Heart left ventricle (tissue), 16 donors: ENCODE measurements around the gene NFAT5. TPM values are rescaled to one million over a fixed set of nuclear protein-coding genes. Genes with fewer than 3 reads are reported as not detected.

Source experiments
- ATAC-seq, 4 donors: fragments of 200-7000 bp; cut with Tn5 transposase; one replicate each; pipeline ENCODE4 v1.9.1; 2020 to 2022; ENCODE audit warnings: moderate library complexity in 4 of 4, mild to moderate bottlenecking in 3 of 4, moderate number of reproducible peaks in 1 of 4
- DNase-seq, 5 donors: peaks; one replicate each; pipeline ENCODE4 v3.0.0-alpha.2; 2020
- H3K27ac ChIP-seq, 12 donors: fragments of 200-600 bp; sonication (generic) in 4 of 12; one replicate each; pipeline versions ENCODE4 v1.5.0 to v1.8.0; 2016 to 2022; ENCODE audit warnings: mild to moderate bottlenecking in 2 of 12
- H3K27me3 ChIP-seq, 9 donors: fragments of 200-600 bp; sonication (generic) in 2 of 9; one replicate each; pipeline versions ENCODE4 v1.5.1 to v1.8.0; 2016 to 2022; ENCODE audit warnings: mild to moderate bottlenecking in 3 of 9
- H3K36me3 ChIP-seq, 9 donors: fragments of 200-600 bp; sonication (generic) in 2 of 9; one replicate each; pipeline versions ENCODE4 v1.5.0 to v1.8.0; 2018 to 2022; ENCODE audit warnings: mild to moderate bottlenecking in 2 of 9
- H3K4me1 ChIP-seq, 12 donors: fragments of 200-600 bp; sonication (generic) in 4 of 12; one replicate each; pipeline versions ENCODE4 v1.5.0 to v1.8.0; 2016 to 2022; ENCODE audit warnings: mild to moderate bottlenecking in 3 of 12
- H3K4me3 ChIP-seq, 12 donors: fragments of 200-600 bp; sonication (generic) in 4 of 12; one replicate each; pipeline versions ENCODE4 v1.5.0 to v1.8.0; 2017 to 2022; ENCODE audit warnings: mild to moderate bottlenecking in 9 of 12, moderate library complexity in 4 of 12
- H3K9me3 ChIP-seq, 12 donors: fragments of 200-600 bp; sonication (generic) in 4 of 12; one replicate each; pipeline versions ENCODE4 v1.5.0 to v1.8.0; 2016 to 2022; ENCODE audit warnings: mild to moderate bottlenecking in 1 of 12
- CTCF ChIP-seq, 12 donors: fragments of 200-600 bp; sonication (generic) in 4 of 12; IDR thresholded peaks; one replicate each; pipeline versions ENCODE4 v1.5.0 to v1.8.0; 2018 to 2022; ENCODE audit warnings: antibody characterized with exemption in 12 of 12, mild to moderate bottlenecking in 5 of 12
- POLR2A ChIP-seq, 2 donors: fragments of 450-650 bp; IDR thresholded peaks; one replicate each; pipeline ENCODE4 v1.6.1; 2017; ENCODE audit warnings: antibody characterized with exemption in 2 of 2, mild to moderate bottlenecking in 2 of 2, moderate library complexity in 2 of 2
- WGBS, 4 donors: extraction: QIAGEN DNeasy Blood & Tissue Kit in 2 of 4; methylation state at CpG; one replicate each; pipeline versions ENCODE4 v1.1.5 to v1.1.7; 2013 to 2018; 5-methylcytosine and 5-hydroxymethylcytosine counted together
- intact Hi-C, 10 donors: fragments of 100-400 bp; cut with DNase I; formaldehyde crosslinking; loops; one replicate each; pipeline versions ENCODE4 v1.11.1 to v1.14.2; 2022
- polyA plus RNA-seq, 2 donors: library from polyadenylated mRNA; stranded (reverse); fragments of 200-250 nt; gene quantifications; one replicate each; pipeline ENCODE4 v1.2.3, GENCODE V29; 2013
- total RNA-seq, 9 donors: library from RNA; depleted of rRNA in 2 of 9; stranded (reverse); fragments of >200 nt in 2 of 9; fragmentation: NEBNext Ultra II Directional in 3 of 9; extraction: Animal tissue kit (Norgen Biotek cat#: 25700) in 3 of 9; gene quantifications; one replicate each; pipeline versions ENCODE4 v1.1.0 to v1.2.4, GENCODE V29; 2016 to 2023
- donor health status: ischemic (EF 13 %, LVEDD 7.1; RV severe dilation, severe dysfunction).
- donor health status: healthy with polysubstance abuse.
- donor health status: DM: no; HTN: yes; CAD: no.
- donor health status: DM: no; HTN: no; CAD: no.
- donor health status: ischemic (EF 25% LVEDD 6.9; RV normal size, moderate dysfunction).
- donor health status: ischemic (EF 25% LVEDD 5.7; RV mildly dilated, moderate dysfunction).
- donor health status: healthy.
- donor health status: DM: yes; HTN: yes; CAD: no.
- donor health status: ischemic (EF 35%, LVEDD 5.7; RV mildly dilated, moderate dysfunction).
- donor health status: nonischemic (EF 11% LVEDD 7.7; RV severe dilation, severe dysfunction).
- donor health status: DM: yes; HTN: yes; CAD: no.
- donor health status: PGD.
- donor health status: ischemic (EF 29% LVEDD 5.4; RV normal size, mild dysfunction).
- donor health status: nonischemic (EF 23%, LVEDD 6.1; RV moderate dilation, normal function).

Gene NFAT5
- total and polyA plus RNA-seq, 11 donors, result 4.9 to 30.5 (median 20.6) TPM

- Histone ChIP-seq H3K4me3 (no peak overlapping the region), H3K9me3 (no peaks in the 10 kb centered on the region), H3K27ac (no peak overlapping the region), H3K36me3 (peaks cover 0 to 34% (median 30%) of the 10 kb centered on the region in 9 donors), H3K27me3 (no peaks in the 10 kb centered on the region), H3K4me1 (peaks cover 0 to 11% (median 0%) of the 10 kb centered on the region in 12 donors)
- ATAC-seq (no peak), DNase-seq (no peak)
- intact Hi-C loops, result loop anchor here in 3 of 10 donors (5.0 to 10.0 kb wide), 2 partner anchors 77 to 250 kb away; partner anchors contain the start of gene NFAT5 (in 1 of the 3)
- WGBS, 4 donors, result 44 to 63% (median 54%) methylated on average over 1 of the region's 1 CpG
- no peak for TF ChIP-seq CTCF (IDR thresholded peaks at IDR 0.05)
- TF ChIP-seq POLR2A (IDR thresholded peaks at IDR 0.05), result no peak
These were observed 79.0 kb downstream of the NFAT5 start for GRCh38 chr16:69644790-69645189.

GRCh38 chr16:69647020-69647419 is 81.3 kb downstream of the NFAT5 start:
- DNase-seq (no peak), ATAC-seq (no peak)
- H3K27me3 ChIP-seq, result no peaks in the 10 kb centered on the region
- TF ChIP-seq CTCF (IDR thresholded peaks at IDR 0.05) (no peak), POLR2A (IDR thresholded peaks at IDR 0.05) (no peak)
- no peak overlapping the region for H3K27ac ChIP-seq
- H3K36me3 ChIP-seq, result peaks cover 0 to 56% (median 53%) of the 10 kb centered on the region in 9 donors
- peaks cover 0 to 11% (median 0%) of the 10 kb centered on the region in 12 donors for H3K4me1 ChIP-seq
- no peak overlapping the region for H3K4me3 ChIP-seq
- WGBS, 4 donors, result 86 to 91% (median 91%) methylated on average over 5 of the region's 5 CpGs
- no peaks in the 10 kb centered on the region for H3K9me3 ChIP-seq
- intact Hi-C loops, result loop anchor here in 3 of 10 donors (5.0 to 10.0 kb wide), 2 partner anchors 80 to 252 kb away; partner anchors contain the start of gene NFAT5 (in 1 of the 3)

- H3K36me3 ChIP-seq, result peaks cover 0 to 98% (median 94%) of the 10 kb centered on the region in 9 donors
- no peaks in the 10 kb centered on the region for H3K9me3 ChIP-seq
- intact Hi-C loops, result loop anchor here in 1 of 10 donors (10.0 kb wide), 1 partner anchor 256 kb away; no protein-coding TSS in a partner anchor
- 96 to 99% (median 98%) methylated on average over 2 of the region's 2 CpGs for WGBS, 4 donors
- no peaks in the 10 kb centered on the region for H3K4me1 ChIP-seq
- ATAC-seq (no peak), DNase-seq (no peak)
- H3K27me3 ChIP-seq, result no peaks in the 10 kb centered on the region
- TF ChIP-seq POLR2A (IDR thresholded peaks at IDR 0.05) (no peak), CTCF (IDR thresholded peaks at IDR 0.05) (no peak)
- no peak overlapping the region for H3K4me3 ChIP-seq
- H3K27ac ChIP-seq, result no peak overlapping the region
These were observed 85.5 kb downstream of the NFAT5 start for GRCh38 chr16:69651217-69651616.

GRCh38 chr16:69654280-69654931 is 88.6 kb downstream of the NFAT5 start:
- WGBS, 4 donors, result 88 to 95% (median 92%) methylated on average over 3 of the region's 3 CpGs
- intact Hi-C loops, result loop anchor here in 1 of 10 donors (10.0 kb wide), 1 partner anchor 260 kb away; no protein-coding TSS in a partner anchor
- Histone ChIP-seq H3K4me3 (no peak overlapping the region), H3K9me3 (no peaks in the 10 kb centered on the region), H3K27ac (no peak overlapping the region), H3K4me1 (no peaks in the 10 kb centered on the region), H3K36me3 (peaks cover 0 to 100% (median 97%) of the 10 kb centered on the region in 9 donors), H3K27me3 (no peaks in the 10 kb centered on the region)
- TF ChIP-seq CTCF (IDR thresholded peaks at IDR 0.05), result no peak
- TF ChIP-seq POLR2A (IDR thresholded peaks at IDR 0.05), result no peak
- ATAC-seq (no peak), DNase-seq (no peak)
